GM18868 (cell line): ENCODE data around the gene NOSTRIN.
"Not testable (repeated sequence)": the region's sequence is repeated elsewhere in the genome, so short reads cannot be mapped to it uniquely, and the experiment has no call there.

Source experiments
- ATAC-seq: cut with Tn5 transposase; IDR thresholded peaks from one replicate; pipeline ENCODE4 v1.9.1; 2021; ENCODE audit warnings: mild to moderate bottlenecking, moderate library complexity; ENCODE audit not compliant: unreplicated experiment

The NOSTRIN gene, protein sequence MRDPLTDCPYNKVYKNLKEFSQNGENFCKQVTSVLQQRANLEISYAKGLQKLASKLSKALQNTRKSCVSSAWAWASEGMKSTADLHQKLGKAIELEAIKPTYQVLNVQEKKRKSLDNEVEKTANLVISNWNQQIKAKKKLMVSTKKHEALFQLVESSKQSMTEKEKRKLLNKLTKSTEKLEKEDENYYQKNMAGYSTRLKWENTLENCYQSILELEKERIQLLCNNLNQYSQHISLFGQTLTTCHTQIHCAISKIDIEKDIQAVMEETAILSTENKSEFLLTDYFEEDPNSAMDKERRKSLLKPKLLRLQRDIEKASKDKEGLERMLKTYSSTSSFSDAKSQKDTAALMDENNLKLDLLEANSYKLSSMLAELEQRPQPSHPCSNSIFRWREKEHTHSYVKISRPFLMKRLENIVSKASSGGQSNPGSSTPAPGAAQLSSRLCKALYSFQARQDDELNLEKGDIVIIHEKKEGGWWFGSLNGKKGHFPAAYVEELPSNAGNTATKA

DNA sequence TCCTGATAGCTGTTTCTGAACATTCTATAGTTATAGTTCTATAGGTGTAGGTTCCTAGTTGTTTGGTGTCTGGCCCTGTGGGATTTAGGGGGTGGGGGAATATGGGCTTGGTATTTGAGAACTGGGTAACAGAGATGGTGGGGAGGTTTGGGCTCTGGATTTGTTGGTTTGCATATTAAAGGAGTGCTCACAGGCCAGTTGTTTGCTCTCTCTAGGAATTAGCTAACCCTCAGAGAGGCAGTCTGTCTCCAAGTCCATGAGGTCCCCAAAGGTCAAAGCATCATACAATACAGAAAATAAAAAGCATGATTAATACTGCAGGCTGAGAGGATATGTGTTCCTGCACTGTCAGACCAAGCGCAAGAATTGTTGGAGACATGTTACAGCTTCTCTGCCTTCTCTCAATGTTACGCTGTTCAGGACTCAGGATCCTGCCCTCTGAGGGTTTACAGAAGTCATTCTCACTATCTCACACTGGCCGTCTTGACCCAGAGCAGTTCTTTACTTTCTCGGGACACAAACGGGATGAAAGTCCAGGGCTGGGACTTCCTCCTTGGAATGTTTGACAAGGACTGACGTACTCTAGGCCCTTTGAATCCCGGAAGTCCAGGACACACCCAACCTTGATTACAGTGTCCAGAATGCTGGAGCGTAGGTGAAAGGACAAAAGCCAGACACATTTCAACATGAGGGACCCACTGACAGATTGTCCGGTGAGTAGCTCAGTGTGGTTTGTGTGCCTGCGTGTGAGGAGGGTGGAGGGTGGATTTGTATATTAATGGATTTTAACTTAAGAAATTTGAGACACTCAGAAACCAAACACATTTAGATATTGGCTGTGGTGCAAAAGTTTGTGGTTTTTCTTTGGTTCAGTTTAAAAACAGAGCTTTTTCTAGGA lies at the start of gene NOSTRIN:
TSS of gene NOSTRIN (plus strand) at position 677 of the 898 bp plus-strand sequence. CDS start at position 687, 10 bp downstream.
- ATAC-seq = no peak

DNA sequence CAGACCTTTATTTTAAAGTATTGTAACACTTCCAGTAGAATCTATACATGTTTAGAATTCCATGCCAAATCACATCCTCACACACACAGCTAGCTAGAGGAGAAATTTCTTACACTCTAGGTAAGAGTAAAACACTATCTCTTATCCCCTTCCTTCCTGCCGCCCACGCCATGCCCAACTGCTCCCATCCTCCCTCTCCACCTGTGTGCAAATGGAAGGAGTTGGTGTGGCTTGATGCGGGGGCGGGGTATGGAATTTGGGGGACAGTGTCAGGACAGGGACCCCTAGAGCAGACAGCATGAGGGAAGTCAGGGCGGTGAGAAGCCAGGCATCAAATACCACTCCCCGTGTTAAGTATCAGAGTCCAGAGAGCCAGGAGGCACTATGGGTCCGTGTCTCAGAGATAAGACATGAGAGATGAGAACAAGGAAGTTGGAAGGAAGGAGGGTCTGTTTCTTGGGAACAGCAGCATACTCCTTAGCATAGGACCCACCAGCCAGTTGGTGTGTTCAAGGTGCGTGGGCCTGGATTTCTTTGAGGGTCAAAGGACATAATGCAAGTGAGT lies 48.6 kb upstream of the NOSTRIN start:
- ATAC-seq = no peak

DNA sequence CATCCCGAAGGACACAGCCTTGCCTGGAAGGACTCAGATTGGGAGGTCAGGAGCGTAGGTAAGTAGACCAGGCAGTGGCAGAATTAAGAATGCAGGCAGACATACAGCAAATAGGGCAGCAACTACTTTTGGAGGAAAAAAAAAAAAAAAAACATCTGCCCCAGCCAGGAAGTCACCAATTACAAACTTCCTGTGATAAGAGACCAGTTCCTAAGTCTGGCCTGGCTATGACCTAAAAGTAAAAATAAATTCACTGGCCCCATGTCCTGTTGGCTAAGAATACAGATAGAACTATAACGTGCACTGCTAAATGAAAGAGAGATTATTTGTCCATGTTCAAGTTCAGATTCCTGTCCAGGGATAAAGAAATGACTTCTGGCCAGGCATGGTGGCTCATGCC lies 45.2 kb upstream of the NOSTRIN start:
- ATAC-seq = no peak

DNA sequence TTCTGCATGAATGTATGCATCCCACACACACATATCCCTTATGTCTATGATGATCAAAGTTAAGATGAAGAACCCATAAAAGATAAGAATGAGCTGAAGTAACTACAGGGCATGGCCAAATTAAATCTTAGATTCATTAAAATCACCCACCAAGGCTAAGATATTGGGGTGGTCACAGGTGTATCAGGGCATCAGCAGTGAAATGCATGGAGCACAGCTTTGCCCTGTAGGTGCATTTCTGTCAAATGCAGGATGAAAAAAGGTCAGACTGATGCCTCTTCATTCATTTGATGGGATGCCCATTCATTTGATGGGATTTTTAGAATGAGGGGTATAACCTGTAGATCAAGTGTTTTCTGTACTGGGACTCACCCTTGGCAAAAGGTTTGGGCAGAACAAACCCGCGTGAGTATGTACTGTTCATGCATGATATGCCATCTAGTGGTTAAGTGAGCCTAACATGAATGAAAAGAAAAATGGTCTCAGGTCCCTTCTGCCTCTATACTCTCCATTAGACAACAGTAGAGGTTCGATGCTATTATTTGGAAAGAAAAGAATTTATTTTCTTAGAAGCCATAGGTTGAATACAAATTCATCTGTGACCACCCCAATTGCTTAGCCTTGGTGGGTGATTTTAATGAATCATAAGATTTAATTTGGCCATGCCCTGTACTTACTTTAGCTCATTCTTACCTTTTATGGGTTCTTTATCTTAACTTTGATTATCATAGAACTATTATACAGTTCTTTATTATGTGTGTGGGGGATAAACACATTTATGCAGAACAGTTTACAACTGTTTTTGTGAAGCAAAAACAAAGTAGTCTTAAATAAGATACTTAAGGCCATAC lies 43.2 kb upstream of the NOSTRIN start:
- peak; percentile 92 for ATAC-seq

DNA sequence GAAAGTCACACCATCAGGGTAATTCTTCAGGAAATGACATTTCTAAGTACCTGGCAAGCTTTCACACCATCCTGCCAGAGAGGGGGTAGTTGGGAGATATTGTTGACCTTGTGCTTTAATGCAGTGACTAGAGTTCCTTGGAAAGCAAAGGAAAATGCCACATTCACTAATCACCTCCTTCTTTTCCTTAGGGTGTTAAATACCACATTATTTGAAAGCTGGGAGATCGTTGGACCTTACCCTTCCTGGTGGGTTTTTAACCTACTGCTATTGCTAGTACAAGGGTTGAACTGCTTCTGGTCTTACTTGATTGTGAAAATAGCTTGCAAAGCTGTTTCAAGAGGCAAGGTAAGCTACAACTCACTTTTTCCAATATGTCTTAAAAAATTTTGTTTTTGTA lies 37.0 kb upstream of the NOSTRIN start:
- no peak for ATAC-seq

DNA sequence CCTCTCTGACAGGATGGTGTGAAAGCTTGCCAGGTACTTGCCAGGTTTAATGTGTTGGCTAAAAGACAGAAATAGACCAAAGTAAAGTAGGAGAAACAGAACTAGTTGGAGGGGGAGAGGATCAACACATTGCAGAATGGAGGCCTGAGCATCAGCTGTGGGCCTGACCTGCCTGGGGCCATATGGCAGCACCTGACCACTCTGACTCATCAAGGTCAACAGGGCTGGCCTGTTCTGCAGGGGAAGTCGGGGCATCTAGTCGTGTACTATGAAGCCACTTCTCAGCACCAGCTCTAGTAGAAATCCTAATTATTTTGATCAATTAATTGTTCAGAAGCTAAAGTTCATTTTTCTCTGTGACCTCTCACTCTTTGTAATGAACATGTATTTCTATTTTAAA lies 35.8 kb upstream of the NOSTRIN start:
- no peak for ATAC-seq

DNA sequence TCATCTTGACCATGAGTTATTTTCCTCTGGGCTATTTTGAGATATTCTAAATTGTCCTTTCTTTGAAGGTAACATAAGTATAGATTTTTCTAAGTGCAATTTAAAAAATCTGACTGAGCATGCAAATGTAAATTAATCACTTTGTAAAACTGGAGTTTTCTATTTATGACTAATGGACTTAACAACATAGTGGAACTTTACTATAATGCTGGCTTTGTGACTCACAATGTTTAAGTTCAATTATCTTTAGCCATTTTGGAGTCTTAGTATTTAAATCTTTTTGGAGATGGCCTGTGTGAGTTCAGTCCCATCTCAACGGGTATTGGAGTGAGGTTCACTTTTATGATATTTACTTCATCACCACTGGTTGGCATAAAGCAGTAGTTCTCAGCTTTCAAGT lies 35.2 kb upstream of the NOSTRIN start:
- ATAC-seq = no peak

DNA sequence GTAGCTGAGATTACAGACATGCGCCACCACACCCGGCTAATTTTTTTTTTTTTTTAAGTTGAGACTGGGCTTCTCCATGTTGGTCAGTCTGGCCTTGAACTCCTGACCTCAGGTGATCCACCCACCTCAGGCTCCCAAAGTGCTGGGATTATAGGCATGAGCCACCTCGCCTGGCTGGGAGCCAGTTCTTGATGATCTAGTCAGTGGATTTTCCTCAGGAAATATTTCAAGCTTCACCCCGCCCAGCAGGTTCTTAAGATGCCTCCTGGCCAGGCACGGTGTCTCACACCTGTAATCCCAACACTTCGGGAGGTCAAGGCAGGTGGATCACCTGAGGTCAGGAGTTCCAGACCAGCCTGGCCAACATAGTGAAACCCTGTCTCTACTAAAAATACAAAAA lies 34.1 kb upstream of the NOSTRIN start:
- not testable (repeated sequence) for ATAC-seq

DNA sequence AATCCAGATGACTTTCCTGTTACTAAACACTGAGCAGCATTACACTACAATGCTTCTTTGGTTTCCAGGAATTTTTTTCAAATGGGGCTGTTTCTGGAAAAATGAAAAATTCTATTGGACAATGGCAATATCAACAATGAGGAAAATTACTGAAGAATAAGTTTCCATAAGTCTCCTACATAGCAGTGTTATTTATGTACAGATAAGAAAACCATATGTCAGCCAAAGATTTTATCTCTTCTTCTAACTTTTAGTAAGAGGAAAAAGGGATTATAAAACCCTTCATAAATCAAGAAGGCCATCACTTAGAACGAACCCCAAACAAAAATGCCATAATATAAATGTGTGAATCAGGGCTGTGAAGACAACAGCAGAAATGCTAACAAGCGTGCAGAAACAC lies 31.6 kb upstream of the NOSTRIN start:
- ATAC-seq = no peak

DNA sequence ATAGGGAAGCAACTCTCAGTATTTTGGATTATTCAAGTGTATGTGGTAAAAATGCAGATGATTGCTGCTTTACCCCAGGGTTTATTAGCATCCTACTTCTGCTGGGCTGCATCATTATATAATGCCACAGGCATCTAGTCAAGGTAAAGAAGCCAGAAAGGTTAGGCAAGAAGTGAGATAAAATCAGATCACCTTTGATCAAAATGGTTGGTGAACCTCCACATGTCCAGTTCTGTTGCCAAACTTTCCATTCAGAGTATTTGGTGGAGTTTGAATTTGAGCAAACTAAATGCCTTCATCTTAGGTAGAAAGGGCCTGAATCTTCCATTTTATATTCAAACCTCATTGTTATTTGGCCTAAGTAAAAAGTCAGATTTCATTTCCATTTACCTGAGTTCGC lies 29.7 kb upstream of the NOSTRIN start:
- no peak for ATAC-seq

DNA sequence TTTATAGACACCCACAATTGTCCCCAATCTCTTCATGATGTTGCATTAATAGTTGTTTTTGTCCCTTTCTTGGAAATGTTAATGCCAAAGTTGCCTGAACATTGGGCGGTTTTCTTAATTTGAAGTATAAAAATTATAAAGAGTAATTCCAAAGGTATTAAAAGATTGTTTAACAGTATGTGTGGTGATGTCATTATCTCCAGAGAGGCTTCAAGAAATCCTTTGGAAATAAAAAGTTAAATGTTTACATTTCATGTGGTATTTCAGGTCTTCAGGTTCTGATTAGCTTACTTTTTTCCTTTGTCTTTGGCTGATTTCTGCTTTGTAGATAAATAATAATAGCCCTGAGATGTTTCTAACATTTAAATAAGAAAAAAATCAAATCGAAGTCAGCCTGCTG lies 29.3 kb upstream of the NOSTRIN start:
- no peak for ATAC-seq

DNA sequence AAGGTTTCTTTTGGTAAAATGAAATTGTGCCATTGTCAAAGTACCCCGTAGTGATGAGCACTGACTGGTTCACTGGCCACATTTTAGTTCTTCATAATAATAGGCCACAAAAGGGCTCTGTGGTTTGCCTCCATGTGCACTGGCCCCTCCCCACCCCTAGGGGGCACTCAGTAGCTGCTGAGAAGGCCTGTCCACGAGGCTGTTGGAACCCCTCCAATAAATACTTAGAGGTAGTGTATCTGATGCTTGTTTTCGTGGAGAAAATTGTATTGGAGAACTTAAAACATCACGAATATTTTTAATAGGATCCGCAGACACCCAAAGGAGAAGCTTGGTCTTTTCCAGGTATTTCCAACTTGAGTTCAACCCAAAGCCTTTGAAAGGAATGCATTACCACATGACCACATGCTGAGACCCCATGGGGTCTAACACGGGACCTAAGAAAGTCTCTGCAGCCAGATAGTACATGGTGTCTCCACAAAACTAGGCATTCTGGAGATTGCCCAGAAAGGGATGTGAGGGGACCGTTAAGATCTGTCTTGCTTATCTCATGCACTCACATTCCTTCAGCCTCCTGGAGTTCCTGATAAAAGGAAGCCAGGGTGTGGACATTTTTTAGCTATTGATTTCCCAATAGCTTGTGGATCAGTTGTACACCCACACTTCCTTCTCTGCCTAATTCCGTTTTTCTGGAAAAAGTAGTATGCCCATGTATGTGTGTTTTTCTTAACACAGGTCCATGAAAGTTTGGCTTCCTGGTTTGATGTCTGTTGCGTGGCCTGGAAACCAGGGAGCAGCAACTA lies 28.5 kb upstream of the NOSTRIN start:
- ATAC-seq = peak; percentile 90

DNA sequence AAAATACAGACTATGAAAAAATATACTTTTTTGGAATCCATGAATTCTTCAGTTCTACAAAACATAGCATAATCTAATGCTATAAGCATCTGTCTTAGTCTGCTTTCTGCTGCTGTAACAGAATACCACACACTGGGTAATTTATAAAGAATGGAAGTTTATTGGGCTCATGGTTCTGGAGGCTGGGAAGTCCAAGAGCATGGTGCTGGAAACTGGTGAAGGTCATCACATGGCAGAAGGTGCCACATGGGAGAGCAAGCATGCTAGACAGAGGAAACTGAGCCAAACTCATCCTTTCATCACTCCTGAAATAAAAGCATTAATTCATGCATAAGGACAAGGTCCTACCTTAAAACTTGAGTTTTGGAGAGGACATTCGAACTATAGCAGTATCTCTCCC lies 26.6 kb upstream of the NOSTRIN start:
- no peak for ATAC-seq

DNA sequence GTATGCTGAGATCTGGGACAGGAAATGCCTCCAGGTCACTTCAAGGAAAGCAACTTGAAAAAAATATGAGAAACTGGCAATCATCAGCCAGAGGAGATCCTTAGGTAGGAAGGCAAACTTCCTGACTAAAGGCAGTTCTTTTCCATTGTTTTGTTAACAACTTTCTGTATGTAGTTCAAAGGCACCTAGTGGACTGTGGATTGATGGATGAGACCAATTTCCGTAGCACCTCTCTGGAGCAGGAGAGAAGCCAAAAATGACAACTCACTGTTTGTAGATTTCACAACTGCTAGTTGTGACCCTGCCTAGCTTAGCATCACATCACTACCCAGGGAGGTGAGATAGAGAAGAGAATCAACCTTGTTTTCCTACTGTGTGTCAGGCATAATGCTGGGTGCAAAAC lies 21.8 kb upstream of the NOSTRIN start:
- ATAC-seq = no peak

DNA sequence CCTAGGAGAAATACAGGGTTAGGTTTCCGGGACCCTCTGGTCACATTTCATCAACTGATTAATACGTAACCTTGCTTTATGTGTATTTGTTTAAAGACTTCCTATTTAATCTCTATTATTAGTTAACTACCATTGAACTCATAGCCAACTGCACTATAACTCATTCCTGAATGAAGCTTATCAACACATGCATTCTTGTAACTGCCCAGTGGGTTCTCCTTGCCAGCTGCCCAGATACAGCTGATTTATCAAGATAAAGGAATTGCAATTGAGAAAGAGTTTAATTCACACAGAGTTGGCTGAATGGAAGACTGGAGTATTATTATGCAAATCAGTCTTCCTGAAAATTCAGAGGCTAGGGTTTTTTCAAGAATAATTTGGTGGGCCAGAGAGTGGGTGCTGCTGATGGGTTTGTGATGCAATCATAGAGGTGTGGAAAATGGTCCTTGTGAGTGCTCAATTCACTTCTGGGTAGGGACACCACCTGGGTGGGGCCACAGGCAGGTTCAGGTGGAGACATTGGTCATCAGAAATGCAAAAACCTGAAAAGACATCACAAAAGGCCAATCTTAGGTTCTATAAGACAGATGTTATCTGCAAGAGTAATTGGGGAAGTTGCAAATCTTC lies 21.1 kb upstream of the NOSTRIN start:
- no peak for ATAC-seq

DNA sequence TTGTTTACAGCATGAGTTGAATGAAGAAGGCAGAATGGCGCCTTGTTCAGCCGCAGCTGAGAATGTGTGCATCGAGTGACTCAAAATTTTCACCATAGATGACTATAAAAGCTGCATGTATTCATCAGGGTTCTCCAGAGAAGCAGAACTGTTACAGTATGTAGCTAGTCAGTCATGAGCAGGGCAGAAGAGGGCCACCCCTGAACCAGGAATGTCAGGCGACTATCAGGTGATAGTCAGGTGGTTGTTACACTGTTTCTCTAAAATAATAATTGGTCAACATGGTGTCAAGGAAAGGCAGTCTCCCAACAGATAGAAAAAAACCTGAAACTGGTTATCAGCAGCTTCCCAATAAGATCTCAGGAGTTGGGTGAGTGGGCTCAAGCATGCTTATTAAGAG lies 20.2 kb upstream of the NOSTRIN start:
- no peak for ATAC-seq

DNA sequence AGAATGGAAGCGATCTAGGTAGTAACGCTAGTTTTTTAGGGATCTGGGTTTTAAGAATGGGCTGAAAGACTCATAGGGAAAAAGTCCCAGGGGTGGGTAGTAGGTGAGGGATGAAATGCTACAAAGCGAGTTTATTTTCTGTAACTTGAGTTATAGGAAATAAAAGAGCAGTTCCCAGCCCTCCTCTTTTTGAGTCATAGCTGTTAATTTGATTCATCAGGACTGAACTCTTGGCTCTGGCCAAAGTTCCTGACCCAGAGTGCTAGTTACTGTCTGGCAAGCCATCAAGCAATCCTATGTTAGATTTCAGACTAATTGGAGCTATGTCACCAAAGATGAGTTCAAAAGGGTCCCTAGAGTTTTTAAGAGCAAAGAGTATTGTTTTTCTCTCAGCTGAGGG lies 17.4 kb upstream of the NOSTRIN start:
- no peak for ATAC-seq

DNA sequence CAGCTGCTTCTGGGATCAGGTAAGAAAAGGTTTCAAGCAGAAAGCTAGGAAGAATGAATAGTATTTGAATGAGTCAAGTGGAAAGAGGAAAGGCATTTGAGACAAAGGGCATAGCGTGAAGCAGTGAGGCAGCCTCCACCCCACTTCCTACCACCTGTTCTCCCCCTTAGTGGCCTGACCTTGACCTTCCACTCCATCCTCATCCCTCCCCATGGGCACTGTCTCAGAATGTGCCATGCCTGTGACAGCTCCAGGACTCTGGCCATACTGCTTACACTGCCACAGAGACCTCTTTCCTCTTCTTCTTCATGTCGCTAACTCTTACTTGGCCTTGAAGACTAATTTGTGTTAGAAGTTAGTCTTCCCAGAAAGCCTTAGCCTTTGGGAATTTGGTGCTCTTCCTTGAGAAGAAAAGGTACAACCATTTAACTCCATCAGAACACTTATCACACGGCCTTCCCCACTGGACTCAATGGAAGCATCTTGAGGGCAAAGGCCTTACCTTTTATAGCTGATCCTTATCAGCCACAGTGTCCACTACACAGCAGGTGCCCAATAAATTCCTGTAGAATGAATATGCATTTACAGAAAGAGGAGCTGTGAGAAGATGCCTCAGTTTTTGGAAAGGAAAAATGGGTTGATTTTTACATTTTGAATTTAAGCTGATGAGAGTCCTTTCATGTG lies 15.2 kb upstream of the NOSTRIN start:
- no peak for ATAC-seq
